HepG2 (cell line): ENCODE data around the gene DNAAF3. TPM values are rescaled to one million over a fixed set of nuclear protein-coding genes. Genes with fewer than 3 reads are reported as not detected.

Experiments
- ATAC-seq: fragments of 200-7000 bp; cut with Tn5 transposase; 3 replicates; pipeline ENCODE4 v1.9.1; 2020; ENCODE audit warnings: mild to moderate bottlenecking, moderate library complexity
- BruUV-seq: library from RNA; stranded (reverse); fragments of 400-500 nt; replicated peaks from 2 replicates; lab custom pipeline; 2021; lab: Mats Ljungman, UMichigan
- CTCF ChIA-PET: fragments of 300-600 bp; formaldehyde crosslinking; extraction: SDS; loops from one replicate; lab custom pipeline; 2021; ENCODE audit warnings: low total read pairs, inconsistent platforms, low intra/inter-chr PET ratio; lab: Yijun Ruan, JAX
- POLR2A ChIA-PET: fragments of 350-600 bp; sonication (Branson Sonifier 250); formaldehyde crosslinking; loops from one replicate; lab custom pipeline; 2020; ENCODE audit warnings: antibody characterized with exemption, inconsistent platforms; lab: Yijun Ruan, JAX
- DNase-seq: peaks from one replicate; pipeline ENCODE4 v3.0.0-alpha.2; 2015; ENCODE audit warnings: low spot score
- FAIRE-seq: peaks from 3 replicates; lab custom pipeline; 2011; peaks lifted over from hg19 to GRCh38; lab: Jason Lieb, UNC
- H2AFZ ChIP-seq: one replicate; pipeline ENCODE4 v1.6.1; 2011; ENCODE audit warnings: low read length, inconsistent platforms
- H3K27ac ChIP-seq: fragments of 300-600 bp; 3 replicates; pipeline ENCODE4 v1.8.0; 2011; ENCODE audit warnings: mixed run types, mild to moderate bottlenecking, mixed read lengths, low read length, inconsistent platforms; ENCODE audit not compliant: insufficient read depth; ENCODE audit errors: extremely low read length
- H3K27me3 ChIP-seq, 2 experiments: fragments of 200-600 bp in 1 of 2; 2 replicates in 1 of 2; 3 replicates in 1 of 2; pipeline versions ENCODE4 v1.6.0 to v1.8.0; 2011; ENCODE audit warnings: low read length in 2 of 2, mild to moderate bottlenecking in 2 of 2, moderate library complexity in 2 of 2, inconsistent platforms in 1 of 2; ENCODE audit not compliant: insufficient read depth in 2 of 2, control insufficient read depth in 1 of 2
- H3K36me3 ChIP-seq, 2 experiments: fragments of 200-600 bp in 1 of 2; replicated peaks in 1 of 2; 2 replicates in 1 of 2; 3 replicates in 1 of 2; pipeline versions ENCODE4 v1.5.1 to v1.8.0; 2011; ENCODE audit warnings: low read length in 2 of 2, inconsistent platforms in 1 of 2; ENCODE audit not compliant: insufficient read depth in 2 of 2, control insufficient read depth in 1 of 2
- H3K4me1 ChIP-seq: 2 replicates; pipeline ENCODE4 v1.5.1; 2012; ENCODE audit warnings: low read length, inconsistent platforms; ENCODE audit not compliant: insufficient read depth
- H3K4me2 ChIP-seq: 2 replicates; pipeline ENCODE4 v1.6.0; 2011; ENCODE audit warnings: low read depth, low read length, inconsistent platforms
- H3K4me3 ChIP-seq, 3 experiments: fragments of 200-600 bp in 1 of 3; sonication (generic), shearing (Covaris generic) in 1 of 3; replicated peaks in 1 of 3; 2 replicates each; pipeline ENCODE4 v1.5.1; 2011 to 2016; ENCODE audit warnings: low read length in 3 of 3, inconsistent platforms in 2 of 3, low read depth in 2 of 3, mild to moderate bottlenecking in 2 of 3, control low read depth in 1 of 3, mixed read lengths in 1 of 3; ENCODE audit not compliant: insufficient read depth in 1 of 3
- H3K79me2 ChIP-seq: one replicate; pipeline ENCODE4 v1.6.1; 2011; ENCODE audit warnings: low read length, inconsistent platforms; ENCODE audit not compliant: insufficient read depth
- H3K9ac ChIP-seq: 2 replicates; pipeline ENCODE4 v1.6.0; 2011; ENCODE audit warnings: mild to moderate bottlenecking, low read depth, low read length, inconsistent platforms; ENCODE audit not compliant: insufficient read depth
- H3K9me3 ChIP-seq: 2 replicates; pipeline ENCODE4 v1.5.1; 2012; ENCODE audit warnings: mild to moderate bottlenecking, low read length
- H4K20me1 ChIP-seq: 2 replicates; pipeline ENCODE4 v1.6.0; 2011; ENCODE audit warnings: inconsistent platforms, mild to moderate bottlenecking, low read length, moderate library complexity; ENCODE audit not compliant: insufficient read depth
- CREM ChIP-seq, 2 experiments: sonication (generic) in 1 of 2; formaldehyde crosslinking in 1 of 2; IDR thresholded peaks; 2 replicates each; pipeline versions ENCODE4 v1.4.0 to v1.6.1; 2016 to 2020; ENCODE audit warnings: antibody characterized with exemption in 1 of 2, mild to moderate bottlenecking in 1 of 2, missing genetic modification reagents in 1 of 2
- ERF ChIP-seq: IDR thresholded peaks from 2 replicates; pipeline ENCODE4 v1.6.1; 2018; ENCODE audit warnings: missing biosample characterization, missing genetic modification reagents
- FOXA3 ChIP-seq: IDR thresholded peaks from 2 replicates; pipeline ENCODE4 v1.6.1; 2016; ENCODE audit warnings: missing genetic modification reagents, missing compliant biosample characterization
- HMG20A ChIP-seq: IDR thresholded peaks from 2 replicates; pipeline ENCODE4 v1.6.1; 2016; ENCODE audit warnings: borderline replicate concordance
- MXI1 ChIP-seq: IDR thresholded peaks from 3 replicates; pipeline ENCODE4 v1.6.1; 2012; ENCODE audit warnings: low read depth, low read length, inconsistent platforms, borderline replicate concordance
- RXRB ChIP-seq: IDR thresholded peaks from 2 replicates; pipeline ENCODE4 v1.6.1; 2016; ENCODE audit warnings: borderline replicate concordance, missing genetic modification reagents, missing compliant biosample characterization
- SIN3B ChIP-seq: fragments of 150-350 bp; IDR thresholded peaks from 2 replicates; pipeline ENCODE4 v1.6.1; 2014; ENCODE audit warnings: low read length
- SMAD3 ChIP-seq: sonication (generic); formaldehyde crosslinking; IDR thresholded peaks from 2 replicates; pipeline ENCODE4 v1.4.0; 2020; ENCODE audit warnings: missing genetic modification reagents
- TSC22D2 ChIP-seq: sonication (generic); formaldehyde crosslinking; IDR thresholded peaks from 2 replicates; pipeline ENCODE4 v1.5.1; 2020; ENCODE audit warnings: missing genetic modification reagents, mild to moderate bottlenecking, borderline replicate concordance
- ZMYM3 ChIP-seq: sonication (generic); formaldehyde crosslinking; IDR thresholded peaks from 2 replicates; pipeline ENCODE4 v1.5.1; 2020; ENCODE audit warnings: mild to moderate bottlenecking, missing genetic modification reagents
- ZSCAN29 ChIP-seq: sonication (generic); formaldehyde crosslinking; conservative IDR thresholded peaks from 2 replicates; pipeline ENCODE4 v1.4.0; 2020; ENCODE audit warnings: mild to moderate bottlenecking, missing genetic modification reagents
- WGBS: methylation state at CpG from one replicate; pipeline ENCODE4 v1.1.6; 2017; ENCODE audit warnings: low lambda C conversion rate; 5-methylcytosine and 5-hydroxymethylcytosine counted together
- in situ Hi-C: cut with HindIII; loops from 2 replicates; pipeline ENCODE4 v1.10.0; 2017; ENCODE audit warnings: low pct_unique_long_range_greater_than_20kb; ENCODE audit not compliant: extremely low pct_ligation_motif_present
- intact Hi-C: fragments of 100-400 bp; cut with micrococcal nuclease; formaldehyde crosslinking; loops from one replicate; pipeline ENCODE4 v1.10.0; 2022; ENCODE audit not compliant: unreplicated experiment
- polyA plus RNA-seq, 8 experiments: library from polyadenylated mRNA; depleted of rRNA in 3 of 8; stranded (reverse) in 7 of 8; unstranded in 1 of 8; fragments of >200 nt; fragmentation: Illumina TruSeq in 4 of 8; extraction: Trizol in 4 of 8; gene quantifications; 2 replicates each; pipeline versions ENCODE4 v1.2.1 to v1.2.3, GENCODE V29; 2011 to 2016; ENCODE audit warnings: low read depth in 4 of 8, missing spikeins in 1 of 8, mixed read lengths in 1 of 8; ENCODE audit not compliant: insufficient read depth in 1 of 8
- total RNA-seq, 5 experiments: library from RNA; depleted of rRNA; stranded (reverse); fragments of >200 nt; fragmentation: Illumina TruSeq; extraction: Trizol; gene quantifications; 2 replicates each; pipeline ENCODE4 v1.2.3, GENCODE V29; 2016; ENCODE audit warnings: low read depth in 1 of 5
- TF ChIP-seq, protein P1 (sequence below): sonication (generic); formaldehyde crosslinking; IDR thresholded peaks from 2 replicates; pipeline ENCODE4 v1.5.1; 2020; ENCODE audit warnings: mild to moderate bottlenecking, missing genetic modification reagents, moderate library complexity
- TF ChIP-seq, protein P2 (sequence below): fragments of 450-650 bp; IDR thresholded peaks from 2 replicates; pipeline ENCODE4 v1.6.1; 2016
- TF ChIP-seq, protein P3 (sequence below): IDR thresholded peaks from 2 replicates; pipeline ENCODE4 v1.6.1; 2012; ENCODE audit warnings: inconsistent platforms
- TF ChIP-seq, protein P4 (sequence below): sonication (generic); formaldehyde crosslinking; IDR thresholded peaks from 2 replicates; pipeline ENCODE4 v1.5.0; 2020; ENCODE audit warnings: mild to moderate bottlenecking, missing genetic modification reagents, moderate library complexity

Gene DNAAF3
- total and polyA plus RNA-seq, 2 of the 13 experiments (the other 11 are each of a cell fraction or from before 2014, with no cell fraction given): 0.30 to 0.40 TPM

DNA sequence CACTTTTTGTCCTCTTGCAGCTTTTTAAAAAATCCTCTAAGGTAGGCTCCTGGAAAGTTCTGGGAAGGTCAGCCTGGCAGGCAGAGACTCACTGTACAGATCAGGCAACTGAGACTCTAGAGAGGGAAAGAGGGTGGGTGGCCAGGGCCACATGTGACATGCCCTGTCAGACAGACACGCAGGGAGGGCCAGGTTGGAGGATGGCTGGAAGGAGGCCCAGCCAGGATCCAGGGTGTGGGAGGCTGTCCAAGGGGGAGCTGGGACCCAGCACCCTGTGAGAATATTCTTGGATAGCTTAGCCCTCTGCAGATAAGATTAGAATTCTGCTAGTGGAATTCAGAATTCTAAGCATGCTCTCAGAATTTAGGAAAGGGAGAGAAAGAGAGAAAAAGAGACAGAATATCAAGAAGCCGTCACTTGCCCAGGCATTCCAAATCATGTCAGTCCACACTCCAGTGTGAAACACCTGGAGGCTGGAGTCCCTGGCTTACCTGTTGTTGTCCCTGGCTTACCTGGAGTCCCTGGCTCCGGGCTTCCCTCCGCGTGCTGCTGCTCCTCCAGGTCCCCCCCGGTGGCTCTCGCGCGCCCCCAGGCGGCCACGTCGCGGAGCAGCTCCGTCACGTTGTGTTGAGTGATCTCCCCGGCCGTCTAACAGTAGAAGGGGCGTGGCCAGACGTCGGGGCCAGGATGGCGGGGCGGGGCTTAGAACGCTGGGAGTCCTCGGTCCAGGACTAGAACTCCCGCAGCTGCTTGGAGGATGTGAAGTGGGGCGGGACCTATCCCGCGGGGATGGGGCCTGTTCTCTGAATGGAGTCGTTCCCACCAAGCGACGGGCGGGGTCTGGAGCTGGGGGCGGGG, 6.1 kb downstream of the DNAAF3 start:
- Histone ChIP-seq H3K4me1 (peaks cover 20% of the 10 kb centered on the region), H3K36me3 (no peaks in the 10 kb centered on the region), H3K27me3 (peaks cover 0 to 31% of the 10 kb centered on the region in 2 experiments; a peak in 2 of 5 replicates), H3K9me3 (no peaks in the 10 kb centered on the region), H4K20me1 (no peaks in the 10 kb centered on the region), H3K4me2 (no peak overlapping the region), H3K27ac (no peak overlapping the region), H3K4me3 (no peak overlapping the region), H2AFZ (no peak overlapping the region), H3K9ac (no peak overlapping the region), H3K79me2 (no peaks in the 10 kb centered on the region)
- ChIA-PET POLR2A (interaction anchor here (0.7 to 1.1 kb wide), 4 partner anchors 43 to 301 kb away, joined by 3 to 5 read pairs (median 4); partner anchors contain the start of genes ISOC2, PPP1R12C and PPP6R1), CTCF (interaction anchor here (0.7 to 1.5 kb wide), 2 partner anchors 15 to 19 kb away, joined by 3 to 15 read pairs; no protein-coding TSS in a partner anchor)
- in situ Hi-C loops (no loop called here), intact Hi-C loops (loop anchor here (2.0 kb wide), 1 partner anchor 20 kb away; no protein-coding TSS in a partner anchor)
- ATAC-seq (peak; percentile 79), FAIRE-seq (peak; percentile 23), DNase-seq (peak; percentile 81)
- BruUV-seq: no TSS peak
- 26% methylated on average over 2 of the region's 33 CpGs for WGBS
- TF ChIP-seq MXI1 (peak; percentile 46; the same call in 1 of the 3 replicates), TSC22D2 (CRISPR knock-in tag) (peak; percentile 56; the same call in 1 of the 2 replicates), ERF (CRISPR knock-in tag) (peak; percentile 52; the same call in 1 of the 2 replicates), CREM (IDR thresholded peaks at IDR 0.05) (no peak), CREM (CRISPR knock-in tag; IDR thresholded peaks at IDR 0.05) (no peak), ZSCAN29 (CRISPR knock-in tag) (no peak), FOXA3 (CRISPR knock-in tag) (peak; percentile 16; the same call in 1 of the 2 replicates), SMAD3 (CRISPR knock-in tag) (0 out of 2 replicates have a peak, but pooled peaks have one; percentile 54), HMG20A (no peak), RXRB (CRISPR knock-in tag) (no peak; the same call in 1 of the 2 replicates), ZMYM3 (CRISPR knock-in tag) (peak; percentile 48; the same call in 1 of the 2 replicates), SIN3B (no peak)
- TF ChIP-seq, protein P1, sequence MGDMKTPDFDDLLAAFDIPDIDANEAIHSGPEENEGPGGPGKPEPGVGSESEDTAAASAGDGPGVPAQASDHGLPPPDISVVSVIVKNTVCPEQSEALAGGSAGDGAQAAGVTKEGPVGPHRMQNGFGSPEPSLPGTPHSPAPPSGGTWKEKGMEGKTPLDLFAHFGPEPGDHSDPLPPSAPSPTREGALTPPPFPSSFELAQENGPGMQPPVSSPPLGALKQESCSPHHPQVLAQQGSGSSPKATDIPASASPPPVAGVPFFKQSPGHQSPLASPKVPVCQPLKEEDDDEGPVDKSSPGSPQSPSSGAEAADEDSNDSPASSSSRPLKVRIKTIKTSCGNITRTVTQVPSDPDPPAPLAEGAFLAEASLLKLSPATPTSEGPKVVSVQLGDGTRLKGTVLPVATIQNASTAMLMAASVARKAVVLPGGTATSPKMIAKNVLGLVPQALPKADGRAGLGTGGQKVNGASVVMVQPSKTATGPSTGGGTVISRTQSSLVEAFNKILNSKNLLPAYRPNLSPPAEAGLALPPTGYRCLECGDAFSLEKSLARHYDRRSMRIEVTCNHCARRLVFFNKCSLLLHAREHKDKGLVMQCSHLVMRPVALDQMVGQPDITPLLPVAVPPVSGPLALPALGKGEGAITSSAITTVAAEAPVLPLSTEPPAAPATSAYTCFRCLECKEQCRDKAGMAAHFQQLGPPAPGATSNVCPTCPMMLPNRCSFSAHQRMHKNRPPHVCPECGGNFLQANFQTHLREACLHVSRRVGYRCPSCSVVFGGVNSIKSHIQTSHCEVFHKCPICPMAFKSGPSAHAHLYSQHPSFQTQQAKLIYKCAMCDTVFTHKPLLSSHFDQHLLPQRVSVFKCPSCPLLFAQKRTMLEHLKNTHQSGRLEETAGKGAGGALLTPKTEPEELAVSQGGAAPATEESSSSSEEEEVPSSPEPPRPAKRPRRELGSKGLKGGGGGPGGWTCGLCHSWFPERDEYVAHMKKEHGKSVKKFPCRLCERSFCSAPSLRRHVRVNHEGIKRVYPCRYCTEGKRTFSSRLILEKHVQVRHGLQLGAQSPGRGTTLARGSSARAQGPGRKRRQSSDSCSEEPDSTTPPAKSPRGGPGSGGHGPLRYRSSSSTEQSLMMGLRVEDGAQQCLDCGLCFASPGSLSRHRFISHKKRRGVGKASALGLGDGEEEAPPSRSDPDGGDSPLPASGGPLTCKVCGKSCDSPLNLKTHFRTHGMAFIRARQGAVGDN (CRISPR knock-in tag): peak; percentile 57
- TF ChIP-seq, protein P2, sequence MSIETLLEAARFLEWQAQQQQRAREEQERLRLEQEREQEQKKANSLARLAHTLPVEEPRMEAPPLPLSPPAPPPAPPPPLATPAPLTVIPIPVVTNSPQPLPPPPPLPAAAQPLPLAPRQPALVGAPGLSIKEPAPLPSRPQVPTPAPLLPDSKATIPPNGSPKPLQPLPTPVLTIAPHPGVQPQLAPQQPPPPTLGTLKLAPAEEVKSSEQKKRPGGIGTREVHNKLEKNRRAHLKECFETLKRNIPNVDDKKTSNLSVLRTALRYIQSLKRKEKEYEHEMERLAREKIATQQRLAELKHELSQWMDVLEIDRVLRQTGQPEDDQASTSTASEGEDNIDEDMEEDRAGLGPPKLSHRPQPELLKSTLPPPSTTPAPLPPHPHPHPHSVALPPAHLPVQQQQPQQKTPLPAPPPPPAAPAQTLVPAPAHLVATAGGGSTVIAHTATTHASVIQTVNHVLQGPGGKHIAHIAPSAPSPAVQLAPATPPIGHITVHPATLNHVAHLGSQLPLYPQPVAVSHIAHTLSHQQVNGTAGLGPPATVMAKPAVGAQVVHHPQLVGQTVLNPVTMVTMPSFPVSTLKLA: 0 out of 2 replicates have a peak, but pooled peaks have one; percentile 3
- TF ChIP-seq, protein P3, sequence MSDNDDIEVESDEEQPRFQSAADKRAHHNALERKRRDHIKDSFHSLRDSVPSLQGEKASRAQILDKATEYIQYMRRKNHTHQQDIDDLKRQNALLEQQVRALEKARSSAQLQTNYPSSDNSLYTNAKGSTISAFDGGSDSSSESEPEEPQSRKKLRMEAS: peak; percentile 63
- TF ChIP-seq, protein P4, sequence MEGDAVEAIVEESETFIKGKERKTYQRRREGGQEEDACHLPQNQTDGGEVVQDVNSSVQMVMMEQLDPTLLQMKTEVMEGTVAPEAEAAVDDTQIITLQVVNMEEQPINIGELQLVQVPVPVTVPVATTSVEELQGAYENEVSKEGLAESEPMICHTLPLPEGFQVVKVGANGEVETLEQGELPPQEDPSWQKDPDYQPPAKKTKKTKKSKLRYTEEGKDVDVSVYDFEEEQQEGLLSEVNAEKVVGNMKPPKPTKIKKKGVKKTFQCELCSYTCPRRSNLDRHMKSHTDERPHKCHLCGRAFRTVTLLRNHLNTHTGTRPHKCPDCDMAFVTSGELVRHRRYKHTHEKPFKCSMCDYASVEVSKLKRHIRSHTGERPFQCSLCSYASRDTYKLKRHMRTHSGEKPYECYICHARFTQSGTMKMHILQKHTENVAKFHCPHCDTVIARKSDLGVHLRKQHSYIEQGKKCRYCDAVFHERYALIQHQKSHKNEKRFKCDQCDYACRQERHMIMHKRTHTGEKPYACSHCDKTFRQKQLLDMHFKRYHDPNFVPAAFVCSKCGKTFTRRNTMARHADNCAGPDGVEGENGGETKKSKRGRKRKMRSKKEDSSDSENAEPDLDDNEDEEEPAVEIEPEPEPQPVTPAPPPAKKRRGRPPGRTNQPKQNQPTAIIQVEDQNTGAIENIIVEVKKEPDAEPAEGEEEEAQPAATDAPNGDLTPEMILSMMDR (CRISPR knock-in tag): peak; percentile 98
